ENCODE measurements around the gene C12orf43. TPM values are rescaled to one million over a fixed set of nuclear protein-coding genes. Genes with fewer than 3 reads are reported as not detected.

C12orf43 gene
- total RNA-seq, 4 donors from 2014 or later, result 15.1 to 20.2 (median 17.7) TPM

GRCh38 chr12:120994589-120995337 is 21.5 kb downstream of the C12orf43 start:
- H3K4me3 ChIP-seq, result no peak overlapping the region
- TF ChIP-seq EP300 (IDR thresholded peaks at IDR 0.05), result no peak
- TF ChIP-seq, protein P1, sequence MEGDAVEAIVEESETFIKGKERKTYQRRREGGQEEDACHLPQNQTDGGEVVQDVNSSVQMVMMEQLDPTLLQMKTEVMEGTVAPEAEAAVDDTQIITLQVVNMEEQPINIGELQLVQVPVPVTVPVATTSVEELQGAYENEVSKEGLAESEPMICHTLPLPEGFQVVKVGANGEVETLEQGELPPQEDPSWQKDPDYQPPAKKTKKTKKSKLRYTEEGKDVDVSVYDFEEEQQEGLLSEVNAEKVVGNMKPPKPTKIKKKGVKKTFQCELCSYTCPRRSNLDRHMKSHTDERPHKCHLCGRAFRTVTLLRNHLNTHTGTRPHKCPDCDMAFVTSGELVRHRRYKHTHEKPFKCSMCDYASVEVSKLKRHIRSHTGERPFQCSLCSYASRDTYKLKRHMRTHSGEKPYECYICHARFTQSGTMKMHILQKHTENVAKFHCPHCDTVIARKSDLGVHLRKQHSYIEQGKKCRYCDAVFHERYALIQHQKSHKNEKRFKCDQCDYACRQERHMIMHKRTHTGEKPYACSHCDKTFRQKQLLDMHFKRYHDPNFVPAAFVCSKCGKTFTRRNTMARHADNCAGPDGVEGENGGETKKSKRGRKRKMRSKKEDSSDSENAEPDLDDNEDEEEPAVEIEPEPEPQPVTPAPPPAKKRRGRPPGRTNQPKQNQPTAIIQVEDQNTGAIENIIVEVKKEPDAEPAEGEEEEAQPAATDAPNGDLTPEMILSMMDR (IDR thresholded peaks at IDR 0.05), result no peak
- TF ChIP-seq POLR2A (IDR thresholded peaks at IDR 0.05), result no peak
- no peak for TF ChIP-seq POLR2AphosphoS5 (IDR thresholded peaks at IDR 0.05)
- no peak for ATAC-seq
- no peaks in the 10 kb centered on the region for H3K9me3 ChIP-seq
- no peaks in the 10 kb centered on the region for H3K36me3 ChIP-seq
- WGBS, 2 donors (ENCODE audit: low coverage in 1 of 2), result 60 to 86% methylated on average over 1 to 2 of the region's 2 CpGs
- no peak overlapping the region for H3K27ac ChIP-seq
- peaks cover 0 to 7% (median 0%) of the 10 kb centered on the region in 3 donors for H3K4me1 ChIP-seq
- H3K27me3 ChIP-seq, result peaks cover 27% of the 10 kb centered on the region

GRCh38 chr12:120994059-120994458 is 22.2 kb downstream of the C12orf43 start:
- whole genome bisulfite sequencing, 2 donors (ENCODE audit: low coverage in 1 of 2), result 77 to 84% methylated on average over 3 to 8 of the region's 15 CpGs
- H3K4me1 ChIP-seq, result peaks cover 0 to under 1% (median 0%) of the 10 kb centered on the region in 3 donors

GRCh38 chr12:120993496-120993895 is 22.8 kb downstream of the C12orf43 start:
- 82 to 84% methylated on average over 5 to 10 of the region's 11 CpGs for WGBS, 2 donors (ENCODE audit: low coverage in 1 of 2)
- peaks cover 17% of the 10 kb centered on the region for H3K27me3 ChIP-seq
- no peaks in the 10 kb centered on the region for H3K4me1 ChIP-seq
- H3K9me3 ChIP-seq, result no peaks in the 10 kb centered on the region
- no peak overlapping the region for H3K27ac ChIP-seq
- no peak for ATAC-seq
- TF ChIP-seq, protein P1 (IDR thresholded peaks at IDR 0.05), result no peak
- TF ChIP-seq POLR2A (IDR thresholded peaks at IDR 0.05) (no peak), POLR2AphosphoS5 (IDR thresholded peaks at IDR 0.05) (no peak), EP300 (IDR thresholded peaks at IDR 0.05) (no peak)
- no peaks in the 10 kb centered on the region for H3K36me3 ChIP-seq
- H3K4me3 ChIP-seq, result no peak overlapping the region

More at GRCh38 chr12:120994059-120994458, 22.2 kb downstream of the C12orf43 start:
- no peak overlapping the region for H3K4me3 ChIP-seq
- H3K9me3 ChIP-seq, result no peaks in the 10 kb centered on the region
- ATAC-seq, result no peak
- TF ChIP-seq EP300 (IDR thresholded peaks at IDR 0.05) (no peak), POLR2A (IDR thresholded peaks at IDR 0.05) (no peak), POLR2AphosphoS5 (IDR thresholded peaks at IDR 0.05) (no peak)
- TF ChIP-seq, protein P1 (IDR thresholded peaks at IDR 0.05), result no peak
- H3K27ac ChIP-seq, result no peak overlapping the region
- peaks cover 21% of the 10 kb centered on the region for H3K27me3 ChIP-seq
- no peaks in the 10 kb centered on the region for H3K36me3 ChIP-seq

GRCh38 chr12:120992989-120993388 is 23.3 kb downstream of the C12orf43 start:
- ATAC-seq, result no peak
- WGBS, 2 donors (ENCODE audit: low coverage in 1 of 2), result 83% methylated on average over 1 of the region's 1 CpG; no CpG with 5 or more reads in 1 of the 2 donors

More at GRCh38 chr12:120992989-120993388, 23.3 kb downstream of the C12orf43 start:
- Histone ChIP-seq H3K4me1 (no peaks in the 10 kb centered on the region), H3K9me3 (no peaks in the 10 kb centered on the region), H3K27me3 (peaks cover 14% of the 10 kb centered on the region), H3K4me3 (no peak overlapping the region), H3K27ac (no peak overlapping the region), H3K36me3 (no peaks in the 10 kb centered on the region)
- TF ChIP-seq, protein P1 (IDR thresholded peaks at IDR 0.05), result no peak
- TF ChIP-seq EP300 (IDR thresholded peaks at IDR 0.05) (no peak), POLR2A (IDR thresholded peaks at IDR 0.05) (no peak), POLR2AphosphoS5 (IDR thresholded peaks at IDR 0.05) (no peak)
